Liver (tissue), 9 donors: Measurements from ENCODE around the gene ANKRD33. TPM values are rescaled to one million over a fixed set of nuclear protein-coding genes. Genes with fewer than 3 reads are reported as not detected.

Source experiments
- DNase-seq: peaks from one replicate; pipeline ENCODE4 v3.0.0-alpha.2; 2017; ENCODE audit warnings: low spot score
- H3K27ac ChIP-seq, 2 donors: one replicate each; pipeline ENCODE4 v1.7.0; 2013; ENCODE audit warnings: inconsistent platforms in 2 of 2, low read length in 2 of 2, control low read depth in 1 of 2, low read depth in 1 of 2, mild to moderate bottlenecking in 1 of 2
- H3K27me3 ChIP-seq, 4 donors: one replicate each; pipeline versions ENCODE4 v1.6.1 to v1.7.0; 2013; ENCODE audit warnings: low read length in 3 of 4, inconsistent platforms in 1 of 4, mild to moderate bottlenecking in 1 of 4, moderate library complexity in 1 of 4; ENCODE audit not compliant: control insufficient read depth in 4 of 4, insufficient read depth in 4 of 4
- H3K36me3 ChIP-seq, 4 donors: one replicate each; pipeline versions ENCODE4 v1.6.1 to v1.7.0; 2013; ENCODE audit warnings: low read length in 3 of 4, mild to moderate bottlenecking in 3 of 4, low read depth in 1 of 4, moderate library complexity in 1 of 4; ENCODE audit not compliant: control insufficient read depth in 4 of 4, insufficient read depth in 3 of 4
- H3K4me1 ChIP-seq, 4 donors: one replicate each; pipeline versions ENCODE4 v1.6.1 to v1.7.0; 2013; ENCODE audit warnings: low read length in 3 of 4, mild to moderate bottlenecking in 3 of 4, moderate library complexity in 1 of 4; ENCODE audit not compliant: control insufficient read depth in 4 of 4, insufficient read depth in 4 of 4
- H3K4me3 ChIP-seq, 3 donors: one replicate each; pipeline versions ENCODE4 v1.6.1 to v1.7.0; 2013; ENCODE audit warnings: low read length in 3 of 3, control low read depth in 1 of 3, low read depth in 1 of 3, mild to moderate bottlenecking in 1 of 3
- H3K9ac ChIP-seq, 2 donors: one replicate each; pipeline ENCODE4 v1.7.0; 2013; ENCODE audit warnings: low read length in 2 of 2, mild to moderate bottlenecking in 2 of 2, moderate library complexity in 2 of 2, control low read depth in 1 of 2, low read depth in 1 of 2
- H3K9me3 ChIP-seq, 4 donors: one replicate each; pipeline versions ENCODE4 v1.6.1 to v1.7.0; 2013; ENCODE audit warnings: low read length in 3 of 4; ENCODE audit not compliant: control insufficient read depth in 4 of 4
- ATF3 ChIP-seq: IDR thresholded peaks from 2 replicates; pipeline ENCODE4 v1.6.1; 2016; ENCODE audit warnings: antibody characterized with exemption
- CTCF ChIP-seq: fragments of 150-350 bp; IDR thresholded peaks from 2 replicates; pipeline ENCODE4 v1.5.1; 2017; ENCODE audit warnings: improper control_type of control experiment, low read depth, low read length; ENCODE audit not compliant: missing input control
- EGR1 ChIP-seq, 2 donors: IDR thresholded peaks; 2 replicates each; pipeline ENCODE4 v1.6.1; 2016 to 2018; ENCODE audit warnings: antibody characterized with exemption in 2 of 2, low read depth in 2 of 2
- FOXA2 ChIP-seq: IDR thresholded peaks from 2 replicates; pipeline ENCODE4 v1.6.1; 2016; ENCODE audit warnings: antibody characterized with exemption
- GABPA ChIP-seq, 2 donors: IDR thresholded peaks in 1 of 2; conservative IDR thresholded peaks in 1 of 2; 2 replicates each; pipeline ENCODE4 v1.6.1; 2016; ENCODE audit warnings: antibody characterized with exemption in 2 of 2, mild to moderate bottlenecking in 1 of 2, moderate library complexity in 1 of 2
- HNF4A ChIP-seq, 2 donors: conservative IDR thresholded peaks; 2 replicates each; pipeline ENCODE4 v1.6.1; 2016; ENCODE audit warnings: antibody characterized with exemption in 2 of 2, mild to moderate bottlenecking in 2 of 2
- JUND ChIP-seq, 2 donors: IDR thresholded peaks; 2 replicates each; pipeline ENCODE4 v1.6.1; 2016; ENCODE audit warnings: antibody characterized with exemption in 2 of 2
- MAX ChIP-seq: IDR thresholded peaks from 2 replicates; pipeline ENCODE4 v1.6.1; 2016; ENCODE audit warnings: antibody characterized with exemption
- NR2F2 ChIP-seq: IDR thresholded peaks from 2 replicates; pipeline ENCODE4 v1.6.1; 2016; ENCODE audit warnings: antibody characterized with exemption
- REST ChIP-seq: IDR thresholded peaks from 2 replicates; pipeline ENCODE4 v1.6.1; 2016; ENCODE audit warnings: antibody characterized with exemption, mild to moderate bottlenecking
- SP1 ChIP-seq: IDR thresholded peaks from 2 replicates; pipeline ENCODE4 v1.6.1; 2018; ENCODE audit warnings: antibody characterized with exemption, mild to moderate bottlenecking
- TAF1 ChIP-seq: conservative IDR thresholded peaks from 2 replicates; pipeline ENCODE4 v1.6.1; 2016; ENCODE audit warnings: antibody characterized with exemption, mild to moderate bottlenecking
- YY1 ChIP-seq: IDR thresholded peaks from 2 replicates; pipeline ENCODE4 v1.6.1; 2016; ENCODE audit warnings: antibody characterized with exemption, mild to moderate bottlenecking
- ZBTB33 ChIP-seq: IDR thresholded peaks from 2 replicates; pipeline ENCODE4 v1.6.1; 2016; ENCODE audit warnings: antibody characterized with exemption
- polyA plus RNA-seq, 2 donors: library from polyadenylated mRNA; stranded (reverse) in 1 of 2; unstranded in 1 of 2; fragments of 200-250 nt in 1 of 2; fragments of >200 nt in 1 of 2; fragmentation: Nextera tagmentation in 1 of 2; extraction: Ambion mirVana in 1 of 2; gene quantifications; one replicate each; pipeline versions ENCODE4 v1.2.1 to v1.2.3, GENCODE V29; 2013 to 2015
- total RNA-seq, 2 donors: library from RNA; depleted of rRNA; stranded (reverse); fragments of >200 nt; gene quantifications; one replicate each; pipeline ENCODE4 v1.2.3, GENCODE V29; 2014
- donor health status: healthy.
- donor health status: healthy.
- donor health status: healthy.
- donor health status: healthy.
- donor health status: healthy.

The ANKRD33 gene
- total and polyA plus RNA-seq, 4 donors, result not detected

GRCh38 chr12:51904951-51905470 is 17.1 kb downstream of the ANKRD33 start:
- Histone ChIP-seq H3K36me3 (no peaks in the 10 kb centered on the region), H3K4me3 (no peak overlapping the region), H3K9ac (no peak overlapping the region), H3K9me3 (no peaks in the 10 kb centered on the region), H3K4me1 (peaks cover 0 to 9% (median 4%) of the 10 kb centered on the region in 4 donors), H3K27ac (no peak overlapping the region), H3K27me3 (no peaks in the 10 kb centered on the region)
- TF ChIP-seq REST, result no peak
- no peak for TF ChIP-seq EGR1 (IDR thresholded peaks at IDR 0.05; ENCODE audit: low read depth in 2 of 2)
- TF ChIP-seq TAF1, result no peak
- TF ChIP-seq JUND (IDR thresholded peaks at IDR 0.05), result no peak
- no peak for TF ChIP-seq MAX
- TF ChIP-seq FOXA2, result no peak
- TF ChIP-seq SP1, result no peak
- no peak for TF ChIP-seq ATF3
- no peak for TF ChIP-seq CTCF
- no peak for TF ChIP-seq NR2F2
- no peak for TF ChIP-seq GABPA (IDR thresholded peaks at IDR 0.05 in 1 of 2, conservative IDR thresholded peaks at IDR 0.05 in 1 of 2)
- TF ChIP-seq ZBTB33, result no peak
- TF ChIP-seq HNF4A (conservative IDR thresholded peaks at IDR 0.05), result no peak
- no peak for TF ChIP-seq YY1
- DNase-seq, result no peak
